ENCODE measurements around the gene TLR3. TPM values are rescaled to one million over a fixed set of nuclear protein-coding genes. Genes with fewer than 3 reads are reported as not detected.

TLR3 gene
- total RNA-seq, 1 donor from 2014 or later, result 3.2 TPM

DNA sequence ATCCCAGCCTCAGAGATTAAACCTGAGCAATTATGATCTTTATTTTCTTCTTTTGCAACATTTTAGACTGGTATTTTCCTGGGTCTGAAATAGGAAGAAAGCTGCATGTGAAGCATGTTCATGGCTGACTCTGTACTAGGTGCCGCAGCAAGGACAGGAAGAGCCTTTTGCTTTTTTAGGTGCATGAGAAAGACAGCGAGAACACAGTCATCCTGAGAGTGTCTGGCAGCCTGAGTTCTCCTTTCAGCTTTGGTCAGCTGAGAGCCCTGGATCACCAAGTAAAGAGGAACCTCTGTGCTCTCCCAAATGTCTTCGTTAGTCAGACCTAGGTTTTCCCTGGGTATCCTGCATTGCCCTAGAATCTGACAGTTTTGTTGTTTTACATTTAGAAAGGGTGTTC lies 65.3 kb downstream of the TLR3 start:
- Mint-ChIP-seq H3K9me3 (ENCODE audit: low read depth) (no peaks in the 10 kb centered on the region), H3K36me3 (ENCODE audit: low read depth) (no peaks in the 10 kb centered on the region), H3K27ac (ENCODE audit: unreplicated experiment) (no peak overlapping the region), H3K4me1 (ENCODE audit: low read depth) (peaks cover 9% of the 10 kb centered on the region), H3K4me3 (ENCODE audit: unreplicated experiment) (no peak overlapping the region), H3K27me3 (ENCODE audit: low read depth) (no peaks in the 10 kb centered on the region)
- TF ChIP-seq, protein P1, sequence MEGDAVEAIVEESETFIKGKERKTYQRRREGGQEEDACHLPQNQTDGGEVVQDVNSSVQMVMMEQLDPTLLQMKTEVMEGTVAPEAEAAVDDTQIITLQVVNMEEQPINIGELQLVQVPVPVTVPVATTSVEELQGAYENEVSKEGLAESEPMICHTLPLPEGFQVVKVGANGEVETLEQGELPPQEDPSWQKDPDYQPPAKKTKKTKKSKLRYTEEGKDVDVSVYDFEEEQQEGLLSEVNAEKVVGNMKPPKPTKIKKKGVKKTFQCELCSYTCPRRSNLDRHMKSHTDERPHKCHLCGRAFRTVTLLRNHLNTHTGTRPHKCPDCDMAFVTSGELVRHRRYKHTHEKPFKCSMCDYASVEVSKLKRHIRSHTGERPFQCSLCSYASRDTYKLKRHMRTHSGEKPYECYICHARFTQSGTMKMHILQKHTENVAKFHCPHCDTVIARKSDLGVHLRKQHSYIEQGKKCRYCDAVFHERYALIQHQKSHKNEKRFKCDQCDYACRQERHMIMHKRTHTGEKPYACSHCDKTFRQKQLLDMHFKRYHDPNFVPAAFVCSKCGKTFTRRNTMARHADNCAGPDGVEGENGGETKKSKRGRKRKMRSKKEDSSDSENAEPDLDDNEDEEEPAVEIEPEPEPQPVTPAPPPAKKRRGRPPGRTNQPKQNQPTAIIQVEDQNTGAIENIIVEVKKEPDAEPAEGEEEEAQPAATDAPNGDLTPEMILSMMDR (IDR thresholded peaks at IDR 0.05), result no peak
- DNase-seq (ENCODE audit: low spot score), result no peak

DNA sequence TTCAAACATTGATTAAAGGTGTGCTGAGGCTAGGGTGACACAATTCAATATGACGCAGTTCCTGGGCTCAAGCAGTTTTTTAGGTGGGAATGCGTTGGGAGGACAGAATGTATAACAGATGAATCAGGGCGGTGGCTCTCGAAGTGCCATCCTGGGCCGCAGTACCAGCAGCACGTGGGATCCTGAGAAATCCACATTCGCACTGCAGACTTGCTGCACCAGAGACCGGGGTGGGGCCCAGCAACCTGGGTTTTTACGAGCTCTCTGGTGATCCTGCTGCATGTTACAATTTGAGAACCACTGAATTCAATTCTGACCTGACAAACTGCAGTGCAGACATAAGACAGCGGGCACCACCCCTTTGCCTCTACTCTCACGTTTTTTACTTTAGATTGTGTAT lies 65.9 kb downstream of the TLR3 start:
- Mint-ChIP-seq H3K36me3 (ENCODE audit: low read depth) (no peaks in the 10 kb centered on the region), H3K4me3 (ENCODE audit: unreplicated experiment) (no peak overlapping the region), H3K4me1 (ENCODE audit: low read depth) (peaks cover 9% of the 10 kb centered on the region), H3K9me3 (ENCODE audit: low read depth) (no peaks in the 10 kb centered on the region), H3K27me3 (ENCODE audit: low read depth) (no peaks in the 10 kb centered on the region), H3K27ac (ENCODE audit: unreplicated experiment) (no peak overlapping the region)
- DNase-seq (ENCODE audit: low spot score), result no peak
- TF ChIP-seq, protein P1 (IDR thresholded peaks at IDR 0.05), result no peak

DNA sequence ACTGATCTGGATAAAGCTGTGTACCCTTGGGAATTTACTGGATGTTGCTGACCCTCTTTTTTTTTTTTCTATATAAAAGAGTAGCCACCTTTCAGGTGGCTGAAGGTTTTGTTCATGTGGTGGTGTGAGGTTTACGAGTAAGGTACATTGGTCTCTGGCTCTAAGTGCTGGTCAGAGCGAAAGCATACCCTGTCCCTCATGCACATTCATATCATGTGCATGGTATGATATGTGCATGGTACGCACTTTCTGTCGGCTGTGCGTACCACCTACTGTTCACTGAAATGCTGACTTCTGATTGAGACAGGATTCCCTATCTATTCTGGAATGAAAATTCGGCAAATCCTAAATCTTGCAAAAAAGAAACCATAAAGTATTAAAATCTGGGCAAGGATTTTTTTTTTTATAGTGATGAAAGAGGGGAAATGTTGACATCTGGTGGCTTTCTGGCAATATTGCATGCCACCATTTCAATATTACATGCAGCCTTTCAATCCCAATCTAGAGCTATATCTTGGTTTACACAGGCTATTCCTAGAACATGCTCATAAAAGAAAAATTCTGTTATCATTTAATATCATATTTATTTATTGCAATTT lies 68.3 kb downstream of the TLR3 start:
- Mint-ChIP-seq H3K4me1 (ENCODE audit: low read depth) (peaks cover 9% of the 10 kb centered on the region), H3K36me3 (ENCODE audit: low read depth) (no peaks in the 10 kb centered on the region), H3K4me3 (ENCODE audit: unreplicated experiment) (no peak overlapping the region), H3K27me3 (ENCODE audit: low read depth) (no peaks in the 10 kb centered on the region), H3K9me3 (ENCODE audit: low read depth) (no peaks in the 10 kb centered on the region), H3K27ac (ENCODE audit: unreplicated experiment) (no peak overlapping the region)
- DNase-seq (ENCODE audit: low spot score), result no peak
- TF ChIP-seq, protein P1 (IDR thresholded peaks at IDR 0.05), result peak; percentile 91

Other genes starting within 250 kb of the TLR3 start
- 5.4 to 7.1 TPM (median 5.8 TPM) in 3 replicates for gene FAM149A, start 35.5 kb downstream of the TLR3 start, total RNA-seq
- gene CYP4V2, start 122.4 kb downstream of the TLR3 start, total RNA-seq, result 13.3 to 13.4 TPM (median 13.4 TPM) in 3 replicates
- 0.17 to 0.63 TPM in 2 of 3 replicates, not detected in the other for gene KLKB1, start 158.4 kb downstream of the TLR3 start, total RNA-seq
- gene F11, start 197.0 kb downstream of the TLR3 start, total RNA-seq, result not detected in 3 replicates